Cardiac muscle cell (in vitro differentiated cells and primary cell): ENCODE results near the gene SENP7. TPM values are rescaled to one million over a fixed set of nuclear protein-coding genes. Genes with fewer than 3 reads are reported as not detected.

ENCODE experiments used
- DNase-seq, 2 donors: peaks; one replicate each; pipeline versions ENCODE4 v3.0.0 to v3.0.0-alpha.2; 2010 to 2017; ENCODE audit warnings: low read depth in 1 of 2, low spot score in 1 of 2
- H3K27ac ChIP-seq: fragments of 200-600 bp; sonication (generic); 2 replicates; pipeline ENCODE4 v1.5.1; 2016
- H3K27me3 ChIP-seq: fragments of 200-600 bp; sonication (generic); 2 replicates; pipeline ENCODE4 v1.6.0; 2016; ENCODE audit warnings: control low read depth
- H3K36me3 ChIP-seq: fragments of 200-600 bp; sonication (generic); 2 replicates; pipeline ENCODE4 v1.5.1; 2016; ENCODE audit warnings: control low read depth
- H3K4me1 ChIP-seq: fragments of 200-600 bp; sonication (generic); 2 replicates; pipeline ENCODE4 v1.8.1; 2017; ENCODE audit warnings: low read depth, mild to moderate bottlenecking, mixed run types
- H3K4me3 ChIP-seq: fragments of 200-600 bp; sonication (generic); 2 replicates; pipeline ENCODE4 v1.5.1; 2016; ENCODE audit warnings: mild to moderate bottlenecking
- H3K9me3 ChIP-seq: fragments of 200-600 bp; sonication (generic); 2 replicates; pipeline ENCODE4 v1.5.1; 2017; ENCODE audit warnings: low read depth, mild to moderate bottlenecking, control low read depth
- polyA plus RNA-seq: library from polyadenylated mRNA; unstranded; fragments of >200 nt; fragmentation: Nextera tagmentation; extraction: Ambion mirVana; gene quantifications from 2 replicates; pipeline ENCODE4 v1.2.1, GENCODE V29; 2016
- total RNA-seq: library from RNA; depleted of rRNA; stranded (reverse); fragments of >200 nt; gene quantifications from 2 replicates; pipeline ENCODE4 v1.2.3, GENCODE V29; 2016
- TF ChIP-seq, protein P1 (sequence below): IDR thresholded peaks from 2 replicates; pipeline ENCODE4 v1.5.1; 2012; ENCODE audit warnings: low read depth, mild to moderate bottlenecking, low read length

SENP7 gene
- total and polyA plus RNA-seq, 2 experiments from 2014 or later = 8.2 to 18.9 TPM

DNA sequence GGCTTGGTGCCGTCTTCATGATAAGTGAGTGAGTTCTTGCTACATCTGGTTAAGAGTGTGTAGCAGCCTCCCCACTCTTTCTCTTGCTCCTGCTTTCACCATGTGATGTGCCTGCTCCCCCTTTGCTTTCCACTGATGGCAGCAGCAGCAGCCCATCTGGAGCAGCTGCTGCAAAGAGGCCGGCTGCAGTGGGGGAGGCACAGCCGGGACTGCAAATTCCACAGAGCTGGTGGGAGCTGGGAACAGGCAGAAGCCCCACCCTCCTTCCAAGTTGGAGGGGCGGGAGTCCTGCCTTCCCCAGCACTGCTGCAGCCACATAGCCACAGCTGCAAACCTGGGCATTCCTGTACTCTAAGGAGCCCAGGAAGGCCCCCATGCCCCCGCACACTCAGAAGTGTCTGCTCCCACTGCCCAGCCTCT lies 129.8 kb downstream of the SENP7 start:
- Histone ChIP-seq H3K4me1 (peaks cover 3% of the 10 kb centered on the region), H3K27me3 (no peaks in the 10 kb centered on the region), H3K27ac (peak overlapping the region; percentile 13), H3K9me3 (no peaks in the 10 kb centered on the region), H3K4me3 (no peak overlapping the region), H3K36me3 (no peaks in the 10 kb centered on the region)
- TF ChIP-seq, protein P1, sequence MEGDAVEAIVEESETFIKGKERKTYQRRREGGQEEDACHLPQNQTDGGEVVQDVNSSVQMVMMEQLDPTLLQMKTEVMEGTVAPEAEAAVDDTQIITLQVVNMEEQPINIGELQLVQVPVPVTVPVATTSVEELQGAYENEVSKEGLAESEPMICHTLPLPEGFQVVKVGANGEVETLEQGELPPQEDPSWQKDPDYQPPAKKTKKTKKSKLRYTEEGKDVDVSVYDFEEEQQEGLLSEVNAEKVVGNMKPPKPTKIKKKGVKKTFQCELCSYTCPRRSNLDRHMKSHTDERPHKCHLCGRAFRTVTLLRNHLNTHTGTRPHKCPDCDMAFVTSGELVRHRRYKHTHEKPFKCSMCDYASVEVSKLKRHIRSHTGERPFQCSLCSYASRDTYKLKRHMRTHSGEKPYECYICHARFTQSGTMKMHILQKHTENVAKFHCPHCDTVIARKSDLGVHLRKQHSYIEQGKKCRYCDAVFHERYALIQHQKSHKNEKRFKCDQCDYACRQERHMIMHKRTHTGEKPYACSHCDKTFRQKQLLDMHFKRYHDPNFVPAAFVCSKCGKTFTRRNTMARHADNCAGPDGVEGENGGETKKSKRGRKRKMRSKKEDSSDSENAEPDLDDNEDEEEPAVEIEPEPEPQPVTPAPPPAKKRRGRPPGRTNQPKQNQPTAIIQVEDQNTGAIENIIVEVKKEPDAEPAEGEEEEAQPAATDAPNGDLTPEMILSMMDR = no peak
- DNase-seq = peak; percentile 22 to 28

DNA sequence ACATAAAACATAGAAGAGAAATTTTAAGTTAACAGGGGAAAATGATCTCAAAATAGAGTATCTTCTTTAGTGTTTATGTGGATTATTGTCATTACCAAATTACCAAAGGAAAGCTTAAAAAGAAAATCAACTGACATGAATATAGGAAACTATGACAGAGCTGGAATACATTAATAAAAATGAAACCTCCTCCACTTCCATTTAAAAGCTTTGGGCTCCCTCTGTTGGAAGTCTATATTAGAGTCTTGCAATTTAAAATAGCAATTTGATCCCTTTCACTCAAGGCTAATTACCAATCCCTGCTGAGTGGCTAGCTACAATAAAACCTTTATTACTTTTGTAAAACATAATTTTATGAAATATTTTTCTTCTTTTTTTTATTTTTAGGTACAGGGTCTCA lies 131.2 kb downstream of the SENP7 start:
- TF ChIP-seq, protein P1 = peak; percentile 38
- no peaks in the 10 kb centered on the region for H3K36me3 ChIP-seq
- no peaks in the 10 kb centered on the region for H3K9me3 ChIP-seq
- H3K27ac ChIP-seq = no peak overlapping the region
- H3K27me3 ChIP-seq = no peaks in the 10 kb centered on the region
- H3K4me1 ChIP-seq = peaks cover 13% of the 10 kb centered on the region
- DNase-seq = peak; percentile 44 to 55
- no peak overlapping the region for H3K4me3 ChIP-seq

DNA sequence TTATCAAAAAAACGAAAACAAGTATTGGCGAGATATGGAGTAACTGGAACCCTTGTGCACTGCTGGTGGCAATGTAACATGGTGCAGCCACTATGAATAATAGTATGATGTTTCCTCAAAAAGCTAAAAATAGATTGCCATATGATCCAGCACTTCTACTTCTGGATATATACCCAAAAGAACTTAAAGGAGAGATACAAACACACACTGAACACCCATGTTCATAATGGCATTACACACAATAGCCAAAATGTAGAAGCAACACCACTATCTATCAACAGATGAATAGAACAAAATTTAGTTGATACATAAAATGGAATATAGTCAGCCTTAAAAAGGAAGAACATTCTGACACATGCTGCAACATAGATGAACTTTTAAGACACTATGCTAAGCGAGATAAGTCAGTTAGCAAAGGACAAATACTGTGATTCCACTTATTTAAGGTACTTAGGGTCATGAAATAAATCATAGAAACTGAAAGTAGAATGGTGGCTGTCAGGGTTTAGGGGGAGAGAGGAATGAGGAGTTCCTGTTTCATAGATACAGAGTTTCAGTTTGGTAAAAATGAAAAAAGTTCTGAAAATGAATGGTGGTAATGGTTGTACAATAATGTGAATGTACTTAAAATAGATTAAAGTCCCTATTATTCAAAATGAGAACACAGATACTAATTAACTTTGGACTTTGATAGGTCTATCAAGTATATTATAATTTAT lies 133.2 kb downstream of the SENP7 start:
- Histone ChIP-seq H3K36me3 (no peaks in the 10 kb centered on the region), H3K4me1 (peaks cover 13% of the 10 kb centered on the region), H3K4me3 (no peak overlapping the region), H3K27me3 (no peaks in the 10 kb centered on the region), H3K9me3 (no peaks in the 10 kb centered on the region), H3K27ac (no peak overlapping the region)
- no peak for DNase-seq
- TF ChIP-seq, protein P1 = no peak

DNA sequence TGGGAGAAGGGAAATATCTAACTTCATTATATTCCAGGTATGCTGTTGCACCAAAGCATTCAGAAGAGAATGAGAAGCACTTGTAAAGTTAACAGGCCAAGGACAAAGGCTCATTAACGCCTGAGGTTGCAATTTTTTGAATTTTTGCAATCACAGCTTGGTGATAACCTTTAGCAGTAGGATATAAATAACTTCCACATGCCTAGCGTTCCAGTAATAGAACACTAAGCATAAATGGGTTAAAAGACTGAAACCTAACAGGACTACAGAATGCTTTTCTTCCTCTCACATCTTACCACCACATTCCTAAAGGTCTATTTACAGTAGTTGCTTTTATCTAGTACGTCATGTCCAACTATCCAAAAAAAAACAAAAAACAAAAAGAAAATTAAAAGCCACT lies 135.2 kb downstream of the SENP7 start:
- TF ChIP-seq, protein P1 = no peak
- Histone ChIP-seq H3K9me3 (no peaks in the 10 kb centered on the region), H3K4me3 (no peak overlapping the region), H3K4me1 (peaks cover 13% of the 10 kb centered on the region), H3K27me3 (no peaks in the 10 kb centered on the region), H3K36me3 (no peaks in the 10 kb centered on the region), H3K27ac (peak overlapping the region; percentile 87)
- peak; percentile 33 to 45 for DNase-seq

DNA sequence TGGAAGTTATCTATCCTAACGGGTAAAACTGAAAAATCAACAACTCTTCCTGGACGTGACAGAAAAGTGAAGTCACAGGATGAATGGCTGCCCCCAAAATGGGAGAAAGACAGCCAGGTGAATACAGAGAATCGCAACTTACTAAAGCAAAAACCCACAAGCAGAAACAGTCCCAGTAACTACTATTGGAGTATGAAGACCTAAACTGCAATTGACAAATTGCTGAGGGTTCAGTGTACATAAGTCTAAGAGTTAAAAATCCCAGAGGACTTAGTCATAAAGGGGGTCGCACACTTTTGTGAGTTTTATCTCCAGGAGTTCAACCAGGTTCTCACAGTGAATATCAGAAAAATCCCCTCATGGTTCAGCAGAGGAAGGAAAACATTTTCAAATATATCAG lies 135.8 kb downstream of the SENP7 start:
- no peaks in the 10 kb centered on the region for H3K9me3 ChIP-seq
- H3K4me1 ChIP-seq = peaks cover 13% of the 10 kb centered on the region
- DNase-seq = no peak
- TF ChIP-seq, protein P1 = no peak
- H3K27ac ChIP-seq = peak overlapping the region; percentile 87
- H3K27me3 ChIP-seq = no peaks in the 10 kb centered on the region
- no peak overlapping the region for H3K4me3 ChIP-seq
- H3K36me3 ChIP-seq = no peaks in the 10 kb centered on the region
